GM18858 (cell line): ENCODE data around the gene LCE7A.
A peak's percentile ranks its signal among the peaks of the same experiment; 100 is the strongest.

Experiments
- ATAC-seq: cut with Tn5 transposase; IDR thresholded peaks from one replicate; pipeline ENCODE4 v1.9.1; 2021; ENCODE audit not compliant: unreplicated experiment

LCE7A gene

GRCh38 chr1:152859696-152860095 is at the start of gene LCE7A:
LCE7A (plus strand) TSS chr1:152859996; CDS start chr1:152860698, 702 bp downstream.
- no peak for ATAC-seq

DNA sequence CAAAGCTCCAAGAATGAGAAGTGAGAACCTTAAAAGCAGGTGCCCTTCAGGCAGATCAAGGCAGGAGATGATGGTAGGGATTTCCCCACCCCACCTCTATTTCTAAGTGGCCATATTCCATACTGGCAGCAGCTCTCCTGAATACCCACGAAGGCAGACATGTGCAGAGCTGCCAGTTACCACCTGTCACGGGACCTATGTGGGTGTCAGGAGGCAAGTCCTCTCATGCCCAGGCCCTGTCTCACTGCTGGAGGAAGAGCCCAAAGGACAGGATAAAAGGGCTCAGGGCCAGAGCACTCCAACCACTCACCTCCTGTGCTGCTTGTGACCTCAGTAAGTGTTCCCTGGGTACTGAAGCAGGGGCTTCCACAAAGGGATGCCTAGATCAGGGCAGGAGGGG is 48.7 kb upstream of the LCE7A start:
- no peak for ATAC-seq

GRCh38 chr1:152811671-152812070 is 48.1 kb upstream of the LCE7A start, which contains the start of gene LCE1B:
LCE1B (plus strand) TSS chr1:152811971; CDS start chr1:152812447, 476 bp downstream.
- no peak for ATAC-seq

DNA sequence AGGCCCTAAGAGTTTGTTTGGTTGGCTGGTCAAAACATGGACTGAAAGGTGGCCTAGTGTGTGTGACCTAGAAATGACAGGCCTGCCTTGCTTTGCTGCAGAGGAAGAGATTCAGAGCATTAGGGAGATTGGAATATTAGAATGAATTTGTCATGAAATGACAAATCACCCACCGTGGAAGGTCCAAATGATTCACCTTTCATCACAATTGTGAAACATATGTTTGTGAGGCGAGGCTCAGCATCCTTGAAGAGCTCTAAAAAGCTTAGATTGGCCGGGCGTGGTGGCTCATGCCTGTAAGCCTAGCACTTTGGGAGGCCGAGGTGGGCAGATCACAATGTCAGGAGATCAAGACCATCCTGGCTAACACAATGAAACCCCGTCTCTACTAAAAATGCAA is 42.5 kb upstream of the LCE7A start:
- ATAC-seq: no peak

DNA sequence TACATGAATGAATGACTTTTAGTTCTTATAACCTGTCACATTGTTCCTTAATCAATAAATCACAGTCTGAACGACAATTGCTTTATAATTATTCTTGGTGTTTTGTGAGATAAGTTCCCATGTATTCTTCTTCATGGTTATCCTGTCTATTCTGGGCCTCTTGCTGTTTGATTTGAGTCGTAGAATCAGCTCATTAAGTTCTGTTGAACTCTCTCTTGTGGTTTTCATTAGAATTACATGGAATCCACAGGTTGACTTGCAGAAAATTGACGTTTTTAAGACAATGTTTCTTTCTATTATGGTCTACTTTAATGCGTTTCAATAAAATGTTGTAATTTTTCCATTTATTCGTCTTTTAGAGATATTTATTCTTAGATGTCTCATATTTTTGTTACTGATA is 36.5 kb upstream of the LCE7A start:
- no peak for ATAC-seq

- ATAC-seq: no peak
These were observed 34.8 kb upstream of the LCE7A start for GRCh38 chr1:152824964-152825363.

GRCh38 chr1:152827173-152827572 is 32.6 kb upstream of the LCE7A start, which contains the start of gene LCE1A:
LCE1A (plus strand) TSS chr1:152827473; CDS start chr1:152827473, 0 bp downstream.
- ATAC-seq: no peak

- no peak for ATAC-seq
These were observed 22.9 kb upstream of the LCE7A start for GRCh38 chr1:152836870-152837269.

DNA sequence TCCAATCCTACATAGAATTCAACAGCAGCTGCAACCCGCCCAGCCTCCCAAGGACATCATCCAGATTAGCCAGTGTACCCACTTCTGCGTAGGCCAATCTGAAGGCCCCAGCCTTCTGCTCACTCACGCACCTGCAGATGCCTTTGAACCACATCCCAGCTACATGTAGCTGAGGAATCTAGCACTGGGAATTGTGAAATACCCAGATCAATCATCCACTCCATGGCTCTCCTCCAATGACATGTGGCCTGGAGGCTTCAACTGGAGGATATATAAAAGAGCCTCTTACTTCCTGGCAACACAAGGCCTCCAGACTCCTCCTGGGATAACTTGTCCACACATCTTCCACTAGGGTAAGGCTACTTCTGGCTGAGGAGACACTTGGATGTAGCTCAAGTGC is 17.2 kb upstream of the LCE7A start, which contains the start of gene LCE6A:
Gene LCE6A, plus strand, starts transcription at position 301 of the 400 bp plus-strand sequence. CDS start 665 bp downstream, outside the sequence.
- no peak for ATAC-seq

DNA sequence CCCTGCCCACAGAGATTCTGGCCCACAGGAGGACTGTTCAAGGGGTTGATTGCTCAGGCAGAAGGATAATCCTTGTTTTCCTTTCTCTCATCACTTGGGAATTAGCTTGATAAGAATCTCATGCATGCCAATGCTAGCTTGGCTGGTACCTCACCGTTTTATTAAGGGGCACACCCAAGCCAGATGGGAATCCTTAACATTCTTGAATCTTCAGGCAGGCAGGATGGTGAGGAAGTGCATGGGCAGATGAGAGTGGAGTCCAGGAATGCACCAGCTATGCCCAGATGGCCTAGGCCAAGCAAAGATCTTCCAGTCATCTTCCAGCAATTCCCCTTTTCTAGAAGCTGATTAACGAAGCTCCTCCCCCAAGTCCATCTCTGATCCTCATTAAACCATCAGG is 4.1 kb upstream of the LCE7A start:
- no peak for ATAC-seq

GRCh38 chr1:152858062-152858461 is 1.7 kb upstream of the LCE7A start:
- ATAC-seq: no peak

GRCh38 chr1:152860129-152860528 is 333 bp downstream of the LCE7A start:
- ATAC-seq: no peak

DNA sequence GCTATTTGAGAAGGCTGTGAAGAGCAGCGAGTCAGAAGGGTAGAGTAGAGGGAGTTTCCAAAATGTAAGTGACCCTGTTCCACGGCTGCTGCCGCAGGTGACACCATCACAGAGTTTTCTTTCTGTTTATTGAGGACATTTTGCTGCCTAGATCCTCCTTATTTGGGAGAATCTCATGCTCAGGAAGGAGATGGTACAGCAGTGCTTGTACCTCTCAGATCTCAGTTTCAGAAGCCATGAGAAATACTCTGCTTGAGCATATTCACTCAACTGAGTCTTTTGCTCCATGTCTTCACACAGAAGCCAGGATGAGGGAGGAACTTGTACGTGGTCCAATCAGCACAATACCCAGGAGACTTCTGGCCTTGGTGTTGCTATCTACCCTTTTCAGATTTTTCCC is 1.6 kb downstream of the LCE7A start:
- no peak for ATAC-seq

GRCh38 chr1:152864443-152864842 is 4.6 kb downstream of the LCE7A start:
- no peak for ATAC-seq

DNA sequence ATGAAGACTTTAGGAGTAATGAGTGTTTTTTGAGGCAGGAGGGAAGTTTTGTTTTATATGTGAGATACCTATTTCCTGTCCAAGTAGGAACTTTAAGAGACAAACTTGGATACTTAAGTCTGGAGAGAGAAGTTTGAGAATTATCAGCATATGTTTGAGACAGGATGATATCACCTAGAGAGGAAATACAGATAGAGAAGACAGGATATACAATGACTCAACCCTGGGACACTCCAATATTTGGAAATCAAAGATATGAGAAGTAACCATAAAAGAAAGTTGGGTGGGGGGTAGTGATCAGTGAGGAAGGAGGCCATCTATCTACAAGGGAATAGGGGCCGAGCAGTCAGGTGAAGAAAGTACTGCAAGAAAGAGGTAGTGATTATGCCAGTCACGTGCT is 6.5 kb downstream of the LCE7A start:
- ATAC-seq: no peak

- peak; percentile 47 for ATAC-seq
These were observed 10.1 kb downstream of the LCE7A start for GRCh38 chr1:152869808-152870419.

GRCh38 chr1:152870831-152871730 is 11.3 kb downstream of the LCE7A start:
- ATAC-seq: no peak

- ATAC-seq: no peak
These were observed 11.9 kb downstream of the LCE7A start for GRCh38 chr1:152871731-152872126.

DNA sequence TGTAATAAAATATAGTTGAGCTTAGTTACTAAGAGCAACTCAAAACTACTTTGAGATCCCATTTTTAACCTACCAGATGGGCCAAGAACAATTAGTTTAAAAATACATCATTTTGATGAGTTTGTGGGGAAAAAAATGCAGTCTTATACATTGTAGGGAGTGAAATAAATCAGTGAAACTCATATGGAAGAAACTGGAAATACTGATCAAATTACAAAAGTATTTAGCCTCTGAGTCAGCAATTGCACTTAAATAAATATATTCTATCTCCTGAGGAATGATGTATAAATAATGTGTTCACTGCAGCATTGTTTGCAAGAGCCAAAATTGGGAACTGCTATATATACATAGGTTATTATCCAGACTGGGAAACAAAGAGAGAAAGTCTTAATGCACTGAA is 13.7 kb downstream of the LCE7A start:
- no peak for ATAC-seq

GRCh38 chr1:152876827-152877226 is 17.0 kb downstream of the LCE7A start:
- ATAC-seq: no peak

DNA sequence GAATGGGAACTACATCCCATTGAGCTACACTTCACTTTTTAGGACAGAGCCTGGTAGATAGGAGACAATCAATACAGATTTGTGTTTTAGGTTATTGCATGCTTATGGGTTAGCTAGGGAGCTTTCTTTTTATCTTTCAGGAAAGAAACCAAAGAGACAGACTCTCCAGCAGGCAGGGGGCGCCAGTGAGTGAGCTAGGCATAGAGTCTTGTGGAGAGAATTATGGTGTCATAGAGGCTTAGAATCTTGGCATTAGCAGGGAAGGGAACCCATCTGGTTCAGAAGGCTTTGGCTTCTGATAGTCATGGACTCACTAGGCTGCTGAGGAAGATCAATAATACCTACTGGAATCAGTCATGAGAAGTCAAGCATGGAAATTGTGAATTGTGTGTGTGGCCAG is 18.2 kb downstream of the LCE7A start, which contains the start of gene SMCP:
Gene SMCP, plus strand, starts transcription at position 281 of the 400 bp plus-strand sequence. CDS start 6,101 bp downstream, outside the sequence.
- ATAC-seq: no peak
